Gastrocnemius medialis (tissue), 4 donors: ENCODE measurements around the gene OCEL1.

Source experiments
- CTCF ChIP-seq, 5 experiments: fragments of 450-650 bp in 3 of 5; fragments of 200-600 bp in 2 of 5; sonication (generic) in 2 of 5; IDR thresholded peaks in 4 of 5; conservative IDR thresholded peaks in 1 of 5; 1 replicate in 4 of 5; 2 replicates in 1 of 5; pipeline ENCODE4 v1.5.1; 2016 to 2019; ENCODE audit warnings: antibody characterized with exemption in 5 of 5, mild to moderate bottlenecking in 3 of 5, moderate library complexity in 3 of 5
- POLR2A ChIP-seq, 2 donors: fragments of 450-650 bp; IDR thresholded peaks; one replicate each; pipeline ENCODE4 v1.6.1; 2017; ENCODE audit warnings: antibody characterized with exemption in 2 of 2, mild to moderate bottlenecking in 2 of 2, moderate library complexity in 2 of 2

DNA sequence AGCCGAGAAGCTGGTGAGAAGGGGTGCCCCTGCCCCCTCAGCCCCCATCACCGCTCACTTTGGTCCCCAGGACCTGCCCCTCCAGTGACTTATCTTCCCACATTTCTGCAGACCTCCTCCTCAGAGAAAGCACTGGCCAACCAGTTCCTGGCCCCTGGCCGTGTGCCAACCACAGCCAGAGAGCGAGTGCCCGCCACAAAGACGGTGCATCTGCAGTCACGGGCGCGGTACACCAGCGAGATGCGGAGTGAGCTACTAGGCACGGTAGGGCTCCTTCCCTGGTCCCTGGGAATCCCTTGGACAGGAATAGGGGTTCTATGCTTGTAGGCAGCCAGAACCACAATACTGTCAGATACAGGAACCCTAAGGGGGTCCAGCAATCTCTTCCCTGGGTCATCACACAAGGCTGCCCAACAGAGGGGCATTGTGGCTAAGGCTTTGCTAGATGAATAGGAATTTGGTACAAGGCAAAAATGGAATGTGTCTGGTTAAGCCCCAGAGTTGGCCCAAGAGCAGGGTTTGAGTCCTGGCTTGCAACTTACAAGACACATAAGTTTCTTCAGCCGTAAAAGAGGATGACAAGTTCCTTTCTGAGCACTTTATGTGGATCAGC is 9.9 kb upstream of the OCEL1 start:
- TF ChIP-seq POLR2A (IDR thresholded peaks at IDR 0.05) (no peak), CTCF (IDR thresholded peaks at IDR 0.05 in 4 of 5, conservative IDR thresholded peaks at IDR 0.05 in 1 of 5) (no peak)
